B cell (primary cell): ENCODE results near the gene ARSD.

Source experiments
- CTCF ChIP-seq: fragments of 200-600 bp; IDR thresholded peaks from one replicate; pipeline ENCODE4 v1.8.0; 2022; ENCODE audit warnings: antibody characterized with exemption, mild to moderate bottlenecking
- EZH2 ChIP-seq: IDR thresholded peaks from 2 replicates; pipeline ENCODE4 v1.6.1; 2012; ENCODE audit warnings: borderline replicate concordance, low read depth, mild to moderate bottlenecking, moderate library complexity, low read length; ENCODE audit not compliant: insufficient read depth, poor library complexity, severe bottlenecking

- TF ChIP-seq CTCF, result no peak
- no peak for TF ChIP-seq EZH2
Observed at GRCh38 chrX:2972391-2972790, 43.3 kb upstream of the ARSD start.
